Measurements from ENCODE around the gene TMPRSS3. TPM values are rescaled to one million over a fixed set of nuclear protein-coding genes. Genes with fewer than 3 reads are reported as not detected.

TMPRSS3 gene
- total RNA-seq, 1 donor from 2014 or later = 14.4 TPM

DNA sequence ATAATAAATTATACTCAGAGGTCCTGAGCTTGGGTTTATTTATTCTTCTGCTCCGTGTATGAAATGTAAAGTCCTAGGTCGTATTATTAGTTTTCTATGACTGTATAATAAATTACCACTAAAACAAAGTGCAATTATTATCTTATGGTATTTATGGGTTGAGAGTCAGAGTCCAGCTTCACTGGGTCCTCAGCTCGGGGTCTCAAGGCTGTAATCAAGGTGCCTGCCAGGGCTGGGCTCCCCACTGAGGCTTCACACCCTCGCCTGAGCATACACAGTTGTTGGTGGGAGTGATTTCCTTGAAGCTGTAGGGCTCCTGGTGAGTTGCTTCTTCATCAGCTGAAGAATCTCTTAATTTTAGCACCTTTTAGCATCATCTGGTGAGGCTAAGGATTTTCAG, 23.0 kb upstream of the TMPRSS3 start:
- no peak for DNase-seq (ENCODE audit: low spot score, unreplicated experiment)
- Mint-ChIP-seq H3K4me1 (ENCODE audit: low read depth) (no peaks in the 10 kb centered on the region), H3K9me3 (ENCODE audit: low read depth) (no peaks in the 10 kb centered on the region), H3K27ac (no peak overlapping the region), H3K27me3 (peaks cover 31% of the 10 kb centered on the region), H3K36me3 (ENCODE audit: insufficient read depth) (no peaks in the 10 kb centered on the region), H3K4me3 (ENCODE audit: low read depth) (no peak overlapping the region)
- TF ChIP-seq, protein P1, sequence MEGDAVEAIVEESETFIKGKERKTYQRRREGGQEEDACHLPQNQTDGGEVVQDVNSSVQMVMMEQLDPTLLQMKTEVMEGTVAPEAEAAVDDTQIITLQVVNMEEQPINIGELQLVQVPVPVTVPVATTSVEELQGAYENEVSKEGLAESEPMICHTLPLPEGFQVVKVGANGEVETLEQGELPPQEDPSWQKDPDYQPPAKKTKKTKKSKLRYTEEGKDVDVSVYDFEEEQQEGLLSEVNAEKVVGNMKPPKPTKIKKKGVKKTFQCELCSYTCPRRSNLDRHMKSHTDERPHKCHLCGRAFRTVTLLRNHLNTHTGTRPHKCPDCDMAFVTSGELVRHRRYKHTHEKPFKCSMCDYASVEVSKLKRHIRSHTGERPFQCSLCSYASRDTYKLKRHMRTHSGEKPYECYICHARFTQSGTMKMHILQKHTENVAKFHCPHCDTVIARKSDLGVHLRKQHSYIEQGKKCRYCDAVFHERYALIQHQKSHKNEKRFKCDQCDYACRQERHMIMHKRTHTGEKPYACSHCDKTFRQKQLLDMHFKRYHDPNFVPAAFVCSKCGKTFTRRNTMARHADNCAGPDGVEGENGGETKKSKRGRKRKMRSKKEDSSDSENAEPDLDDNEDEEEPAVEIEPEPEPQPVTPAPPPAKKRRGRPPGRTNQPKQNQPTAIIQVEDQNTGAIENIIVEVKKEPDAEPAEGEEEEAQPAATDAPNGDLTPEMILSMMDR (IDR thresholded peaks at IDR 0.05; ENCODE audit: unreplicated experiment) = no peak

DNA sequence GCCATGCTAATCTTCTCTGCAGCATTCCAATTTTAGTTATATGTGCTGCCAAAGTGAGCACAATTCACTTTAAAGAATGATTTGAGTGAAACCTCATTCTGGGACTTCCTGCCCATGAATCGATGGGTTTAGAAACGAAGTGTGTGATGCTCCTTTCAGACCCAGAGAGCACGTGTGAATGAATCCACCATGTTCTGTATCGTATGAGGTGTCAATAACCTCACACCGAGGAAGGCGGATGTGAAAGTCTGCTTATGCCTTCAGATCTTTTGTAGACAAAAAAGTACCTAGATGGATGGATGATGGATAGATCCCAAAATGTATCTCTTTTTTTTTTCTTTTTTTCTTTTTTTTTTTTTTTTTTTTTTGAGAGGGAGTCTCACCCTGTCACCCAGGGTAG, 21.7 kb upstream of the TMPRSS3 start:
- Mint-ChIP-seq H3K27ac (no peak overlapping the region), H3K9me3 (ENCODE audit: low read depth) (no peaks in the 10 kb centered on the region), H3K4me1 (ENCODE audit: low read depth) (no peaks in the 10 kb centered on the region), H3K4me3 (ENCODE audit: low read depth) (no peak overlapping the region), H3K36me3 (ENCODE audit: insufficient read depth) (no peaks in the 10 kb centered on the region), H3K27me3 (peaks cover 24% of the 10 kb centered on the region)
- TF ChIP-seq, protein P1 (IDR thresholded peaks at IDR 0.05; ENCODE audit: unreplicated experiment) = no peak
- no peak for DNase-seq (ENCODE audit: low spot score, unreplicated experiment)

DNA sequence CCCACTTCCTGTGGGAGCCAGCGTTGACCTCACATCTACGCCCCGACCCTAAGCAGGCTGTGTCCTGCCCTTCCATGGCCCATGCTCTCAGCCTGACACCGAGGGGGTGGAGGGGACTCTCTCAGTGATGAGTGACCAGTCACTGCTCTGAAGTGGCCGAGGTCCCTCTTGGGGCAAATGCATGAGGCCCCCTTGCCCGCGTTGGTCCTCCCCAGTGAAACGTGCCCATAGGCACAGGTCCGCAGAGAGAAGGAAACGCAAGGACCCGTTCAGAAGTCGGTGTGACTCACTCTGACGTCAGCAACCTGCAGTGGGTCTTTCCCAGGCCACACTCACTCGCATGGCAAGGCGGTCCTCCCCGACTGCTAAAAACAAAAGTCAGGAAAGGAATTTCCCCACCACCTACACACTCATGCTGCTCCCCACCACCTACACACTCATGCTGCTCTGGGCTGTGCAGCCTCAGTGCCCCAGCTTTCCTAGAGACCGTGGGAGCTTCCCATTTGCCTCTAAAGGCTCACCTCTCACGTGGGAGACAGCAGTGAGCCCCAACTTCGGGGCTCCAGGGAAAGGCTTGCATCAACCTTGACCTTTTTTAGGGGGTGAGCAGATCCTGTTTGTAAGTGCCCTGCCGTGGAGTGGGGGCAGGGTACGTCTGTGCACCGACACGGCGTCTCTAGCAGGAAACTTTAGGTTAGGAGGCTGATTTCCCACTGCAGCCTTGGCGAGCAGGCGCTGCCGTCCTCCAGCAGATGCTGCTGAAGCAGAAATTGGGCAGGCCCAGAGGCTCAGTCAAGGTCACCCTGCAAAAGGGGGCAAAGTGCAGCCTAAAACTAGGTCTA, 19.3 kb upstream of the TMPRSS3 start:
- no peak overlapping the region for H3K27ac Mint-ChIP-seq
- H3K4me3 Mint-ChIP-seq (ENCODE audit: low read depth) = no peak overlapping the region

DNA sequence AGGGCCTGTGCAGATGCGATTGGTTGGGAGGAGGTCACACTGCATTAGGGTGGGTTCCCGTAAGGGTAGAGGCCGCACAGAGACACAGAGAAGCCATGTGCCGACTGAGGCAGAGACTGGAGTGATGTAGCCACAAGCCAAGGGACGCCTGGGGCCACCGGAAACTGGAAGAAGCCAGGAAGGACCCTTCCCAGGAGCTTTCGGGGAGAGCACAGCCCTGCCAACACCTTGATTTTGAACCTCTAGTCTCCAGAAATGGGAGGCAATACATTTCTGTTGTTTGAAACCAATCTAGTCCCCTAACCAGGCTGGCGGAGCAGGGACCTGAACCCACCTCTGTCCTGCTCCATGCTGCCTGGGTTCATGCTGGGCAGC, 18.7 kb upstream of the TMPRSS3 start:
- H3K27ac Mint-ChIP-seq = no peak overlapping the region
- peaks cover 21% of the 10 kb centered on the region for H3K27me3 Mint-ChIP-seq
- H3K4me1 Mint-ChIP-seq (ENCODE audit: low read depth) = no peaks in the 10 kb centered on the region
- TF ChIP-seq, protein P1 (IDR thresholded peaks at IDR 0.05; ENCODE audit: unreplicated experiment) = no peak
- H3K36me3 Mint-ChIP-seq (ENCODE audit: insufficient read depth) = no peaks in the 10 kb centered on the region
- no peak overlapping the region for H3K4me3 Mint-ChIP-seq (ENCODE audit: low read depth)
- no peaks in the 10 kb centered on the region for H3K9me3 Mint-ChIP-seq (ENCODE audit: low read depth)
- no peak for DNase-seq (ENCODE audit: low spot score, unreplicated experiment)

More for the DNA sequence above, 19.3 kb upstream of the TMPRSS3 start:
- Mint-ChIP-seq H3K27me3 (peaks cover 19% of the 10 kb centered on the region), H3K36me3 (ENCODE audit: insufficient read depth) (no peaks in the 10 kb centered on the region), H3K4me1 (ENCODE audit: low read depth) (no peaks in the 10 kb centered on the region), H3K9me3 (ENCODE audit: low read depth) (no peaks in the 10 kb centered on the region)
- TF ChIP-seq, protein P1 (IDR thresholded peaks at IDR 0.05; ENCODE audit: unreplicated experiment) = no peak
- no peak for DNase-seq (ENCODE audit: low spot score, unreplicated experiment)

DNA sequence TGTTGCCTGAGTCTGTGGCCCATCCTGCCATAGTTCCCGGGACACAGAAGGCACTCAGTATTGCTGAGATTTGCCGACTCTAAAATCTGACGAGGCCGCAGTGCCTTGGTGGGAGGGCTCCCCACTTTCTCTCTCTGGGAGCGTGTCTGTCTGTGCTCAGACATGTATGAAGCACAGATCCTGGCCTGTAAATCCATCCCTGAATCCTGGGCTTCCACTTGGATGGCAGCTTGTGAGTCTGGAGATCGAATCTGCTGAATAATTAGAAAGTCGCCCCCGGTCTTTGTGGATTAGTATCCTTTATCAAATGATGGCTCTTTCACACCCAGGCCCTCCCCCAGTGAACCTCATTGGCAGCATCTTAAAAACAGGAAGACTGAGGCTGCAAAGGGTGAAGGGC, 18.2 kb upstream of the TMPRSS3 start:
- Mint-ChIP-seq H3K36me3 (ENCODE audit: insufficient read depth) (no peaks in the 10 kb centered on the region), H3K9me3 (ENCODE audit: low read depth) (no peaks in the 10 kb centered on the region), H3K4me3 (ENCODE audit: low read depth) (no peak overlapping the region), H3K4me1 (ENCODE audit: low read depth) (no peaks in the 10 kb centered on the region), H3K27me3 (peaks cover 17% of the 10 kb centered on the region), H3K27ac (no peak overlapping the region)
- DNase-seq (ENCODE audit: low spot score, unreplicated experiment) = no peak
- TF ChIP-seq, protein P1 (IDR thresholded peaks at IDR 0.05; ENCODE audit: unreplicated experiment) = no peak
